ENCODE data around the gene ABCC4.
"Not testable (repeated sequence)": the region's sequence is repeated elsewhere in the genome, so short reads cannot be mapped to it uniquely, and the experiment has no call there.

ABCC4 gene

DNA sequence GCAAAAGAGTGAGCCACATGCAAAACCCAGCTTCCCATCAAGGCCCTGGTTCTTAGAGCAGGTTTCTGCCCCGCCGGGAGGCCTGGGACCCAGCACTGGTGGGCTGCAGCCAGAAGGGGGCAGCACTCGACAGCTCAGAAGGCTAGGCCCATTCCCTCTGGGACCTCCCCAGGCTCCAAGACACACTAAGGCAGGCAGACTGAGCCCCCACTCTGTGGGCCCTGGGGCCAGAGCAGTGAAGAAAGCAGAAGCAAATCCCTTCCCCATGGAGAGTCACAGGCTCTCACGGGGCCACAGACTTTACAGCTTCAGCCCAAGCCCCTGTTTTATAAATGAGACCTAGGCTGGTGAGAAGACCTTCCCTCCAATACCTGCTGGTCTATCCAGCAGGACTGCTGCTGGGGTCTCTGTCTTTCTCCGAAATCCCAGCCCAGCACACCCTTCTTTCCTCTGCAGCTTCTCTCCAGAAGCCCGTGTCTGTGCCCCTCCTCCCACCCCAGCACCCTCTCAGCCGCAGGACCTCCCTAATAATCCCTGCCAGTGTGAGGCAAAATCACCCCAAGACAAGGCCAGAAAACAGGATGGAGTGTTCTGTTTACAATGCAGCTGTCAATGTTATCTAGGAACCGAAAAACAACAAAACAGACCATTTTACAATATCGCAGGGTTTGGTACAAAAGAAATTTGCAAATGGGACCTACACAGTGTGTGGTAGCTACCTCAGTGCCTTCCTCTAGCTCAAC is 109.3 kb downstream of the ABCC4 start:
- DNase-seq, result no peak

DNA sequence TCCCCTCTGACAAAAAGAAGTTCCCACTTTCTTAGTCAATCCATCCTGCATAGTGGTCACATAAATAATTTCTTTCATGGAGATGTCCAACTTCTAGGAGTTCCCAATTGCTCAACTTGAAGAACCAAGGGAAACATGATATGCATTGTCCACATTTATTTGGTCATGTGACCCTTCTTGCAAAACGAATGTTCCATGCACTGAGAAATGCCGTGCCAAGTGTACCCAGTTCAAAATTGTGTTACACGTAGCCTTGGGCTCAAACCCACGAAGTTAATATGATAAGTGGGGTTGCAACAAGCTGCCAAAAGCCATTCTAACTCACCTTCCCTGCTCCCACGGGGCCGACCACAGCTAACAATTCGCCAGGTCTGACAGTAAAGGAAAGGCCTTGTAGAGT is 113.1 kb downstream of the ABCC4 start:
- DNase-seq, result no peak

DNA sequence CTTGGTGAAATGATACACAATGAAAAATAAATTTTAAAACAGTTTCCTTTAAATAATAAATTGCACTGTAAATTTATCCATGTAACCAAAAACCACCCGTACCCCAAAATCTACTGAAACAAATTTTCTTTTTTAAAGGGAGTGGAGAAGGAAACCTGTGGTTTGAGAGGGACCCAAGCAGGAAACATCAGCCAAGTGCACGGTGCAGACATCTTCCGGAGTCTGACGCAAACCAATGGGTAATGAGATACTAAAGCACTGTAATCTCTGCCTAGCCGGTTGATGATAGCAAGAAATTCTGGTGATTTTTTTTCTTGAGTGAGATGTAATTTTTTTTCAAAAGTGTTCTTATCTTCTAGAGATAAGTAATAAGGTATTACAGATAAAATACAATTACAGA is 115.4 kb downstream of the ABCC4 start:
- no peak for DNase-seq

DNA sequence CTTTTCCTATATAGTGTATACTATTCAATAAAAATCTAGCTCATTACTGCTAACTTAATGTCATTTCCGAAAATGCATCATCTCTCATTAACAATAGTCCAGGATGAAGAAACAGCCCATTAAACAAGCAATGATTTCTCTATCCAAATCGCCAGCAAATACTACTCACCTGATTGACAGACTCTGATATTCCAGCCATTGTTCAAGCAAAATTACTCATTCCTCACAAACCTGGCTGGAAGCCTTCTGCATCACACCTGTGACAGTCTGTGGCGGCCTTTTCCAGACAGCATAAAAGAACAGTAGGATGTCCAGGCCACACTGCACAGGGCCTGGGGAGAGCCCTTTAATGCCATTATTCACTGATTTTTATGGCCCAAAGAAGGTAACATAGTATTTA is 115.9 kb downstream of the ABCC4 start:
- DNase-seq, result peak; percentile 64

DNA sequence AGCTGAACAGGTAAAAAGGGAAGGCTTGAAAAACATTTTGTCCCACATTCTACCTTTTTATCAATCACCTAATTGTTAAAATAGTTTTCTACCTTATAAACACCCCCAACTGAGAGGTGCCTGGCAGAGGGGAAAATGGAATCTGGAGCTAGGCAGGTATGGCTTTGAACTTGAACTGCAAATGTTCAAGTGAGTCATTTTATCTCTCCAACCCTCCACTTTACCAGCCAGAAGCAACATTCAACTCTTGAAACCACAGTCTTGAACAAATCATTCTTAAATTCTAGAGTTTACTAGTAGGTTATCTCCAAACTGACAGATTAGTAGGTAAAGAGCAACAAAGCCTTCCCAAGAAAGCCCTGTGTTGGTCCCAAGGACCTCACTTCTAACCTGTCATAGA is 116.9 kb downstream of the ABCC4 start:
- DNase-seq, result no peak

DNA sequence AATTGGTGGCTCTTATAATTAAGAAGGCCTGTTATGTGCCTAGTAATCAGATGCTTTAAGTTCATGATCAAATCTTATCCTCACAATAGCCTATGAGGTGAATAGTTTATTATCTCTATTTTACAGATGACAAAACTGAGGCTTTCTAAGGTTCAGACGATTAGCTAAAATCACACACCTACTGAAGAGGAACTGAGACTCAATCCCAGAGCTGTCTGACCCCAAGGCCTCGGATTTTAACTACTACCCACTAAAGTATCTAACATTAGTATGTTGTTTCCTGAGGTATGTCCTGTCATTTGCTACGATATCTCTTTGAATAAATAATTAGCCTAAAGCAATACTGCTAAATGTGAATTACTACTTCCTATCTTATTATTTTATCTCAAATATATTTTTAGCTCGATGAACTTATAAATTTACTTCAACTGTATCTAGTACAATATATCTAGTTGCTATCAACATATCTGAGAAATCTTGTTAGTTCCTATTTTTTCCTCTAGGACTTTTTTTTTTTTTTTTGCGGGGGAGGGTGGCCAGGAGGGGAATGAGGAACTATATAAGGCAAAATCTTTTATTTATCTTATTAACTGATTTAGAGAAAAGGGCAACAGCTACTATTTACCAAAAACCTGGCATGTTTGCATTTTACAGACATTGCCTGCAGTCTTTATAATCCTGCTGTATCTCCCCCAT is 118.5 kb downstream of the ABCC4 start:
- DNase-seq, result no peak

DNA sequence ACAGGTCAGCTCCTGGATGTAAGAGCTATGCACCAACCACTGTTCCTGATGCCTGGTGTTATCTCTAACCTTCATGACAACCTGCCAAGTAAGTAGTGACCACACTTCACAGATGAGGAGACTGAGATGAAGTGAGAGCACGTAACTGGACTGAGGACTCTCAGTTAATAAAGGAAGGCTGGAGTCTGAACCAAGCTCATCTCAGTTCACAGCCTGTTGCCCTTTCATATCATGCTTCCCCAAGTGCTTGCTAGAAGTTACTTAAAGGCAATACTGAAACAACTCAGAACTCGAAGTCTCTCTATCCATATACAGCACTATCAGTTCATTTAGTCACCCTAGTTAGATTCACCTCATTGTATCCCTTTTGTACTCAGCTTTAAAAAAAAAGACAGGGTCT is 119.7 kb downstream of the ABCC4 start:
- no peak for DNase-seq

DNA sequence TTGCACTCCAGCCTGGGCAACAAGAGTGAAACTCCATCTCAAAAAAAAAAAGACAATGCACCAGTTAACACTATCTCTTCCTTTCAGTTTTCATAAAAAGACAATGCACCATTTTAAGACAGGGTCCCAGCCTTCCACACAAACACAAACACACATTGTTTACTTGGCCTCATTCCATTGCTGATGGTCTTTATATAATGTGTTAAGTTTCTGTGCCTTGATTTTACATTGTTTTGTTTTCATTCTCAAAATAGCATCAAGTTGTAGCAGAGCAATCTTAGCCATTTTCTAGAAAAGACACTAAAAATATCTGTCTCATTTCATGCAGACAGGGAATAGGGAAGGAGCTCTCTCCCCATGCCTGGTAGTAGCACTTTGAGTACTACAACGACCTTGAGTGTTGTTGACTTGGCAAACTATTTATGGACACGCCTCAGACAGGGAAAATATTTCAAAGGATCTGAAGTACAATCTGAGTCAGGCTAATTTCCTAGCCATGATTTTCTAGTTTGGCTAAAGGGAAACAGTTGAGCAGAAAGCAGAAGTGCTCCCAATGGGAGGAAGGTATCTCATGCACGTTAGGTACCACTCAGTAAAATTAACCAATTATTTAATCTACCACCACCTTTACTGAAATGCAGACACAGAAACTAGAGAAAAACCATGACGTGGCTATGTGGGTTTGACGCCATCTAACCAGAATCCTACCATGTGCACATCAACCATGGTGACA is 120.6 kb downstream of the ABCC4 start:
- DNase-seq, result no peak

DNA sequence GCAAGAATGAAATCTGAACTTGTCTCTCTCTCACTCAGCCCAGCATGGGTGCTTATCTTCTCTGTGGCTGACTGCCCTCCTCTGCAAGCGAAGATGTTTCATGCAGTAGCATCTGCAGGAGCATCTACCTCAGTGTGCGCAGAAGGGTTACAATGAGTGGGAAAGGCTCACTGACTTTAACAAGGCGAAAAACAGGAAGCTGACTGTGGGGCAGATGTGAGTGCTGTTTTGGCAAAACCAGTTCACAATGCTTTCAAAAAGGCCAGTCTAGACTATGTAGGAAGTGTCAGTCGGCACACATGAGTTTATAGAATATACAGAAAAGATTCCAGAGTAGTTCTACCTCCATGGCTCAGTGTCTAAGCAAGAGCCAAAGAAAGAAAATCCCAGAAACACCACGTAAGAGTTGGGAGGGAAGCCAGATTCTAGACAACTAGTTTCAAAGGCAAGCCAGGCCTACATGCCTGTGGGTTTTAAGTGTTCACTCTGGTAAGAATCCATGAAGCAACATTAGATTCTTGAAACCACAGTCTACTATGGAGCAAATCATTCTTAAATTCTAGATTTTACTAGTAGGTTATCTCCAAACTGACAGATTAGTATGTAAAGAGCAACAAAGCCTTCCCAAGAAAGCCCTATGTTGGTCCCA is 124.5 kb downstream of the ABCC4 start:
- DNase-seq, result no peak

DNA sequence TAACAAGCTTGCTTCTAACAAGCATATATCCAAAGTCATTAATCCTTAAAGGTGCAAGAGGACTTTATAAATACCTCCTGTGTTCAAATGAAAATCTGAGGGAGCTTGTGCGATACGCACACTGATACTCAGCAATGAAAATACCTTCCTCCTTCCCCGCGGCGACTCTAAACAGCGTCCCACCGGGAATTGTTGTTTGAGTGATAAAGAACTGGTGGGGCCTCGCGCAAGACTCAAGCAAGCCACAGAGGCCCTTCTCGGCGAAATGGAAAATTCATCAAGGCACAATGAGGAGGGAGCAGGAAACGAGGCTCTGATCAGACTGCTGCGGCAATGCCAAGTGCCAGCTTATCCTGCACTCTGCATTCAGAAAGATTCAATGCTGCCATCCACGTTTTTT is 126.7 kb downstream of the ABCC4 start:
- DNase-seq, result no peak

DNA sequence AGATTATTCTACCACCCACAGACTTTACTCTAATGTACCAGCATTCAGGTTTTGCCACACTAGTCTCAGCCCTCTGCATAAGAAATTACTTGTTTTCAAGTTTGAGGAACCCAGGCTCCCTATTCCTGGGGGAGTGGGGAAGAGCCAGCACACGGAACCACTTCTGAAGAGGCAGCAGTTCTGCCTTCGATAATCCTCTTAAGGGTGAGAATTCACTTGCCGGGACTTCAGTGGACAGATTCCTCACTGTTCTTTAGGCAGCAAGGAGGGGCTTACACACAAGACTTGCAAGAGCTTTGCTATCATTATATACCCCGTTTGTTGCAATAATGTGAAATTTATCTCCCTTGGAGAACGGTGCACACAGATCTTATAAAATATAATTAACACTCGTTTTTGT is 133.1 kb downstream of the ABCC4 start:
- DNase-seq, result no peak

DNA sequence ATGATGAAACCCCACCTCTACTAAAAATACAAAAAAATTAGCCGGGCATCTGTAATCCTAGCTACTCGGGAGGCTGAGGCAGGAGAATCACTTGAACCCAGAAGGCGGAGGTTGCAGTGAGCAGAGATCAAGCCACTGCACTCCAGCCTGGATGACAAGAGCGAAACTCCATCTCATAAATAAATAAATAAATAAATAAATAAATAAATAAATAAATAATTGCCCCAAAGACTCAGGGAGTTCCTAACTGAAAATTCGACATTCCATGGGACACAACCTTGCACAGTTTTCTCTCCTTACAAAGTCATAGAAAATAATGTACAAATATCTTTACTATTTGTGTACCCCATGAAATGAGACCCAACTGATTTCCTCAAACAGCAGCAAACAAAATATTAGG is 134.2 kb downstream of the ABCC4 start:
- not testable (repeated sequence) for DNase-seq

DNA sequence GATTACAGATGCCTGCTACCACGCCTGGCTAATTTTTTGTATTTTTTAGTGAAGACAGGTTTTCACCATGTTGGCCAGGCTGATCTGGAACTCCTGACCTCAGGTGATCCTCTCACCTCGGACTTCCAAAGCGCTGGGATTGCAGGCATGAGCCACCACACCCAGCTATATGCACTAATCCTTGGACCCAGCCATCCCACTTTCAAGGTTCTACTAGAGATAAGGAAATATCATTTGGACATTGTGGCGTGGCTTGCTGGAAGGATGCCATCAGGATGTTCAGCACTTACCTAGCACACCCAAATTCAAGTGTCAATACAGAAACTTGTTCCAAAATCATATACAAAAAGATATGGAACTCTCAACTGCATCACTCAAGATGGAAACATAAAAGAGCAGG is 136.4 kb downstream of the ABCC4 start:
- DNase-seq, result no peak

DNA sequence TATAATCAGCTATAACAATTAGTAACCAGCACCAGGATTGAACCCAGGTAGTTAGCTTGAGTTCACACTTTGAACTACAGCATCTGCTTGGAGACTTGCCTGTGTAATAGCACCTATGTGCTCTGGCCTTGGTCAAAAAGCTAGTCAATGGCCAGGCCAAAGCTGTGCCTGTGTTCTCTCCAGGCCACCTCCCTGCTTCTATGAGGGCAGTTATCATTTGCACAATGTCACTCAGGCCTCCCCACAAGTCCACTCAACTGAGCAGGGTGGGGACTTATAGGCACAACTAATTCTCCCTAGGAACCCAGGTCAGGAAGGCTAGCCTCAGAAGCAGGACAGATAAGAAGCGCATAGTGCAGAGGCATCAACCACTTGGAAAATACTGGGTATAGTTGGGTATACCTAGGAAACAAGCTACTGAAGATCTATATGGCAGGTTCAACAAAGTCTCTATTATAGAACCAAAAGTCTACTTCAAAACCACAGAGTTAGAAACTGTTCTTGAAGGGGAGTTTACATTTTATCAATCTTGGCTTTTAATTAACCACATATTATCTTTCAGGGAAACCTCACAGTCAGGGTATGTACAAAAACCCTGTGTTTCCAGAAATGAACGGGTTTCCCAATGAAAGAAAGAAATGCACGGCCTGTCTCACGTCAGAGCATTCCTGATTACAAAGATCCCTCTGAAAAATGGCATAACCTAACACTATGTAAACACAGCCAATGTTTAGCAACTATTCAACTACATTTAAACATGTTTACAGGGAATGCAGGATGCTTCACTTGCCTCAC is 140.9 kb downstream of the ABCC4 start:
- DNase-seq, result no peak

DNA sequence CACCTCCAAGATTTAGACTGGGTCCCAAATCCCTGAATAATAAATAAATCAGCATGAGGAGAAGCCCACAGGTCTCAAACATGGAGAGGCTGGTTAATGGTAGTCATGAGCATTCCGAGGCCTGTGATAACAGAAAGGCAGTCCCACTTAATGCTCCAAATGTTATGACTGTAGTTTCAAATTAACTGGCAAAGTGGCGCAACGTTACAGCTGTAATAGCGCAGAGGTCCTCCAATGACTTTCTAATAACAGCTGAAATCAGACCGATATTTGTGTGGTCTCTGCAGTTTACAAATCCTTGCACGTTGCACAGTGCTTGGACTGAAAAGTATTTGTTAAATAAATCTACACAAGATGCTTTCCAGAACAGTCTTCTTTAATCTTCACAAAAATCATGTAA is 141.8 kb downstream of the ABCC4 start:
- no peak for DNase-seq

DNA sequence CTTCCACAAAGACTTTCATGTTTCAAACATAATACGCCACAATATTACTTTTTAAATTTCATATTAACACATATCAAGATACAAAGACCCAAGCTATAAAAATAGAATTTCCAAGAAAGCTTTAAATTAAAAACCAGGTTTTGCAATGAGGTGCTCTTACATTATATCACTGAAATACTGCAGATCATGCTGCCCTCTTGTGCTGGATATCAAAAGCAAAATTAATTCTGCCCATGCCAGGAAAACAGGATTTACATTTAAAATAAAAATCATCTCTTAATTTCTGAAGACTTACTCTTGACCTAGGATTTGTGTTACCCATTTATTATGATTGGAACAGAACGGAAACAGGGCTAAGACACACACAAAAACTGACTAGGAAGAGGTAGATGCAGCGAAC is 145.0 kb downstream of the ABCC4 start:
- DNase-seq, result peak; percentile 29

DNA sequence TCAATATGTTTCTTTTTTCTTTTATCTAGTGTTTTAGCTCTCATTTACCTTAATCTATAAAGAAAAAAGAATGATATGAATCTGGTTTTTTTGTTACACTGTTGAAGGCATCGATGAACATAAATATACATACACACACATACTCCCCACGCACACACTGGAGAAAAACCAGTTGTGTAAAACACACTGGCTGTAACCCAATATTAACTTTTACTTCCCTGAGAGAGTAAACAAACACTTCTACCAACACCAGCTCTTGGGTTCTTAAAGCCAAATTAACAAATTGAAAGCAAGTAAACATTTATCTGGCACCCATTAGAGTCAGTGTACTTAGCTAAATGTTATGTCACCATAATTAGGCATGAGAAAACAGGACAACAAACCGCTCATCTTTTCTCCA is 145.7 kb downstream of the ABCC4 start:
- DNase-seq, result peak; percentile 7

DNA sequence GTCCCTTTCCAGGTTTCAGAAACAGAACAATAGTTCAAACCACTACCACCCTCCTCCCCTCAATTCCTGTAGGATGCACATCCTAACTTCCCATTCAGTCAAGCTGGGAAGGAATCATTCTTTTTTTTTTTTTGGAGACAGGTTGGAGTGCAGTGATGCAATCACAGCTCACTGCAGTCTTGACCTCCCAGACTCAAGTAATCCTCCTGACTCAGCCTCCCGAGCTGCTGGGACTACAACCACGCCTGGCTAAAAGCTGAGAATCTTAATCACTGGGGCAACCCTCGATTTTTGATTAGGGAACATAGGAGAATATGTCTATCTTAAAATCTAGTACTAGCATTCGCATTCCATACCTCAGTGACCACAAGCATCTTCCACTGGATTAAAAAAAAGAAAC is 146.2 kb downstream of the ABCC4 start:
- no peak for DNase-seq

DNA sequence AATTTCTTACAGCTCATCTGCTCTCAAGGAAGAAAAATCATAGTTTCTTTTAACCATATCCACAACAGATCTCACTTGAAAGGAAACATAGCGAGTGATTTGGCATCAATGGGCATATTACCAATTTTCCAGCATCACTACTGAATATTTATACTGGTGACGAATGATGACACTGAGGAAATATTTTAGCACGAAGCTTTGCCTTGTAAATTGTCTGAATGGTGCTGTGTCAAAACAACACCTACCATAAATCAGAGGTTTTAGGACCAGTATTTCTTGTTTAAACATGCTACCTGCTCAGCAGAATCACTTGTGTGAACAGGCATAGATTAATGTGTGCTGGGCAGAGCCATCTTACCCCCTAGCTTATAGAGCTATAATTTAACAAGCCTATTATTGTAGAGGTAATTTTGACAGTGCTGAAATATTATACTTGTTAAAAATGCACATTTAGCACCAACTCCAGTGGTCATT is 146.8 kb downstream of the ABCC4 start:
- DNase-seq, result peak; percentile 91

DNA sequence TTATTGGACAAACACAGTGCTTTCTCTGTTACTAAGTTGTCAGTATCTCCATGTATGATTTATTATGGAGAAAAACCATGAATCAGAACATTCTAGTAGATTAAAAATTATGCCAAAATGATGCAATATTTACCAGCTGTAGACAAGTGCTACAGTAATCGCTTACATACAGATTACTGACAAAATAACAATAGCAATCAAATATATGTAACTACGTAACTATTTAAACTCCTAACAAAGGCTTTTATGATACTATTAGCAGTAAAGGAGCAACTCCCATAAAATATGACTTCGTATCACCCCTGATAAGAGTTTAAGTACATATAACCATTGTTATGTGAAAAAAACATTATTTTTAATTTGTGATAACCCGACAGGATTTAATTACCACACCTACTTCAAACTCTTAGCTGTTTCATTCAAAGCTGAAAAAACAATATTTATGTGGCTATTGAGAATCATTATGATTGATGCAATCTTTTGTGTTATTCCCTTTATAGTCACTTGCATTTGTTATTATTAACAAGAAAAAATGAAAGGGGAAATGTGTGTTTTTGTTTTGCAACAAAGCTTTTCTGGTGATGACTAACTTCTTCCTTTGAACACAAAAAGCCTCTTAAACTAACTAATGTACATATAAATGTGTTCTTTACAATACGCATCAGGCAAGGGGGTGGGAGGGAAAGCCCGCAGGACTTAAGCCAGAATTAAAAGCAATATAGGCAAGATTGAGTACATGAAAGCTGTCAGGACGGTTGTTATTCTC is 147.4 kb downstream of the ABCC4 start:
- DNase-seq, result peak; percentile 86

DNA sequence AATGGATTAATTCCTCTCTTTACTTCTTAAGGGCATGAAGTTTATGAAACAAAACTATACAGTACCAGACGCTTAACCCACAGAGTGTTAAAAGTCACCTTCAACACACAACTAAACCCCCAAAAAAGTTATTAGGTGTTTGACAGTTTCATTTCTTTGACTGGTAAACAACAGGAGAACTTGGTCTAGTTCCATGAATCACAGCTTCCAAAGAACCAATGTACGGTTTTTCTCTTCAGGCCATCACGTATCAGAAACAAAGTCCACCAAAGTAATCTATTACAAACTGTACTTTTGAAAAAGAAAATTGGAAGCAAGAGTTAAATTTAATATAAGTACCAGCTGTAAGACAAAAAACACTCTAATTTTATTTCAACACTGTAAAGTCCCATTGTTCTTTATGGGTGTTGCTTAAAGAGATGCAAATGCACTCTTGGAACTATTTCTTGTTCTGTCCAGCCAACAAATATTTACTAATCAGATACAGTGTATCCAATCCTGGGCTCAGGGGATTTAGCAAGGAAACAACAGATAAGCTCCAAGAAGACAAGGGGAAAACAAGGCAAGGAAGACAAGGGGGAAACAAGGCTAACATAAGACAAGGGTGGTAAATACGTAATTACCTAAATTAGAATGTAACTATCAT is 149.2 kb downstream of the ABCC4 start:
- no peak for DNase-seq

All from NCI-H1417 treated with DMSO at 0.1 percent for 48 hours (cell line).